ENCODE results near the gene ARL16. TPM values are rescaled to one million over a fixed set of nuclear protein-coding genes. Genes with fewer than 3 reads are reported as not detected.
A peak's percentile ranks its signal among the peaks of the same experiment; 100 is the strongest.

Gene ARL16
- total RNA-seq, 1 donor from 2014 or later = 29.5 TPM

GRCh38 chr17:81722184-81723120, 38.9 kb upstream of the ARL16 start:
- Mint-ChIP-seq H3K4me1 (ENCODE audit: low read depth) (peaks cover 8% of the 10 kb centered on the region), H3K27me3 (ENCODE audit: low read depth) (peaks cover 7% of the 10 kb centered on the region), H3K9me3 (ENCODE audit: low read depth) (no peaks in the 10 kb centered on the region), H3K4me3 (ENCODE audit: unreplicated experiment) (no peak overlapping the region), H3K36me3 (ENCODE audit: low read depth) (peaks cover 1% of the 10 kb centered on the region), H3K27ac (ENCODE audit: unreplicated experiment) (no peak overlapping the region)
- DNase-seq (ENCODE audit: low spot score) = no peak
- TF ChIP-seq CTCF (IDR thresholded peaks at IDR 0.05) = no peak

DNA sequence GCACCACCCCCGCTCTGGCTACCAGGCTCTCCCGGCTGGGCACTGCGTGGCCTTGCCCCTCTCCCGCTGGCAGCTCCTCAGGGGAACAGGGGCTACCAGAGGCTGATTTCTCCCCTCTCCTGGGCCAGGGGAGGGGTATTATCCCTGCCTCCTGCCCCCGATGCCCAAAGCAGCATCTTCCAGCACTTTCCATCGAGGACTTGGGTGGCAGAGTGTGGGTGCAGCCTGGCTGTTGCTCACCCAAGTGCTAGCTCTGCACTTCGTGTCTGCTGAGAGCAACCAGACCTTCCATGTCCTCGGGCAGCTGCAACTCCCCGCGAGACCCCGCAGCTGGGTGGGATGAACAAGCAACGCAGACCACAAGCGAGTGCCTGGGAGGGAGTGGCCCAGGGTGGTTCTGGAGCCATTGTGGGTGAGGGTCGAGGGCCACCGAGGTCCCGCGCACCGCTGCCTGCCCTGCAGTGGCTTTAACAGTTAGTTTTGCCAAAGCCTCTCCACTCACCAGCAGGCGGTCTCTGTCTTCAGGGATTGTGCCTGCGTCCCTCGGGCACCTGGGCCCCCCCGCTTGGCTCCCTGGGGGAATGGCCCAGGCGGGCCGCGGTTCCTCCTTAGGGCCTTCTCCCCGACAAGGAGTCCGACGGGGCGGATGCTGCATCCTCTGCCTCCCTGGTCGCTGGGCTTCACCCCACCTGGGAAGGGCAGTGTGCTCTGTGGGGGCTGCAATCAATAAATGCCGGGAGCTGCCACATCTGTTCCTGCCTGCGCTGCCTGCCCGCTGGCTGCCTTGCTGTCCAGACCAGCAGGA, 36.9 kb upstream of the ARL16 start:
- TF ChIP-seq CTCF (IDR thresholded peaks at IDR 0.05) = no peak
- H3K4me1 Mint-ChIP-seq (ENCODE audit: low read depth) = peaks cover 8% of the 10 kb centered on the region
- peaks cover 7% of the 10 kb centered on the region for H3K27me3 Mint-ChIP-seq (ENCODE audit: low read depth)
- peaks cover 1% of the 10 kb centered on the region for H3K36me3 Mint-ChIP-seq (ENCODE audit: low read depth)
- no peak overlapping the region for H3K27ac Mint-ChIP-seq (ENCODE audit: unreplicated experiment)
- H3K4me3 Mint-ChIP-seq (ENCODE audit: unreplicated experiment) = no peak overlapping the region
- no peaks in the 10 kb centered on the region for H3K9me3 Mint-ChIP-seq (ENCODE audit: low read depth)
- no peak for DNase-seq (ENCODE audit: low spot score)

- Mint-ChIP-seq H3K27me3 (ENCODE audit: low read depth) (peaks cover 7% of the 10 kb centered on the region), H3K27ac (ENCODE audit: unreplicated experiment) (no peak overlapping the region), H3K9me3 (ENCODE audit: low read depth) (no peaks in the 10 kb centered on the region), H3K4me1 (ENCODE audit: low read depth) (peaks cover 8% of the 10 kb centered on the region), H3K4me3 (ENCODE audit: unreplicated experiment) (no peak overlapping the region), H3K36me3 (ENCODE audit: low read depth) (peaks cover 1% of the 10 kb centered on the region)
- peak; percentile 92 for DNase-seq (ENCODE audit: low spot score)
- no peak for TF ChIP-seq CTCF (IDR thresholded peaks at IDR 0.05)
These were observed 36.0 kb upstream of the ARL16 start for GRCh38 chr17:81719410-81720266.

DNA sequence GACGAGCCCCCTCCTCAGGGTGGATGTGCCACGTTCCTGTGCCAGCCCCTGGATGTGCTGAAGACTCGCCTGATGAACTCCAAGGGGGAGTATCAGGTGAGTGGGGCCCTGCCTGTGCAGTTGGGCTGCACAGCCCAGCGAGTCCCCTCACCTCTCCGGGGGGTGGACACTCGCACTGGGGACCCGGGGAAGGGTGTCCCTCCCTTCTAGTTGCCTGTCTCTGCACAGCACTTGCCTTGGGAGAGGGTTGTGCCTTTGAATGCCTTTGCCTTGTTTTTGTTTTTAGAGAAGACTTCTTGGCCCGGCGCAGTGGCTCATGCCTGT, 34.1 kb upstream of the ARL16 start:
- Mint-ChIP-seq H3K4me1 (ENCODE audit: low read depth) (peaks cover 7% of the 10 kb centered on the region), H3K27me3 (ENCODE audit: low read depth) (no peaks in the 10 kb centered on the region), H3K36me3 (ENCODE audit: low read depth) (peaks cover 1% of the 10 kb centered on the region), H3K27ac (ENCODE audit: unreplicated experiment) (no peak overlapping the region), H3K9me3 (ENCODE audit: low read depth) (no peaks in the 10 kb centered on the region), H3K4me3 (ENCODE audit: unreplicated experiment) (no peak overlapping the region)
- no peak for DNase-seq (ENCODE audit: low spot score)
- TF ChIP-seq CTCF (IDR thresholded peaks at IDR 0.05) = no peak
